ENCODE measurements around the gene PHLPP1.

PHLPP1 gene

DNA sequence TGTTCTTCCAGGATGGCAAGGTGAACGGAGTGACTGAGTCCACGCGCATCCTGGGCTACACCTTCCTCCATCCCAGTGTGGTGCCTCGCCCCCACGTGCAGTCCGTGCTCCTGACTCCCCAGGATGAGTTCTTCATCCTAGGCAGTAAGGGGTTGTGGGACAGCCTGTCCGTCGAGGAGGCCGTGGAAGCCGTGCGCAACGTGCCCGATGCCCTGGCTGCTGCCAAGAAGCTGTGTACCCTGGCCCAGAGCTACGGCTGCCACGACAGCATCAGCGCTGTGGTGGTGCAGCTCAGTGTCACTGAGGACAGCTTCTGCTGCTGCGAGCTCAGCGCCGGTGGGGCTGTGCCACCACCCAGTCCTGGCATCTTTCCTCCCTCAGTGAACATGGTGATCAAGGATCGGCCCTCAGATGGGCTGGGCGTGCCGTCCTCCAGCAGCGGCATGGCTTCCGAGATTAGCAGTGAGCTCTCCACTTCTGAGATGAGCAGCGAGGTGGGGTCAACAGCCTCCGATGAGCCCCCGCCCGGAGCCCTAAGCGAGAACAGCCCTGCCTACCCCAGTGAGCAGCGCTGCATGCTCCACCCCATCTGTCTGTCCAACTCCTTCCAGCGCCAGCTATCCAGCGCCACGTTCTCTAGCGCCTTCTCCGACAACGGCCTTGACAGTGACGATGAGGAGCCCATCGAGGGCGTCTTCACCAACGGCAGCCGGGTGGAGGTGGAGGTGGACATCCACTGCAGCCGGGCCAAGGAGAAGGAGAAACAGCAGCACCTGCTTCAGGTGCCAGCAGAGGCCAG is 263.1 kb downstream of the PHLPP1 start:
- H3K36me3 ChIP-seq (ENCODE audit: low read depth) = peaks cover 6% of the 10 kb centered on the region
- no peaks in the 10 kb centered on the region for H3K9me3 ChIP-seq (ENCODE audit: severe bottlenecking)
- no peak overlapping the region for H3K4me3 ChIP-seq (ENCODE audit: severe bottlenecking)
- DNase-seq (ENCODE audit: low spot score) (no peak), ATAC-seq (ENCODE audit: low read depth) (no peak)
- H3K4me1 ChIP-seq (ENCODE audit: insufficient read depth, poor library complexity, severe bottlenecking) = no peaks in the 10 kb centered on the region
- no peak for TF ChIP-seq CTCF (IDR thresholded peaks at IDR 0.05; ENCODE audit: poor library complexity, severe bottlenecking)
- H3K27ac ChIP-seq (ENCODE audit: poor library complexity, severe bottlenecking) = no peak overlapping the region
- H3K27me3 ChIP-seq (ENCODE audit: insufficient read depth, poor library complexity, severe bottlenecking) = no peaks in the 10 kb centered on the region

- no peak for DNase-seq (ENCODE audit: low spot score)
- H3K4me1 ChIP-seq (ENCODE audit: insufficient read depth, poor library complexity, severe bottlenecking) = no peaks in the 10 kb centered on the region
These were observed 263.8 kb downstream of the PHLPP1 start for GRCh38 chr18:62979176-62979575.

GRCh38 chr18:62979900-62980299 is 264.6 kb downstream of the PHLPP1 start:
- H3K9me3 ChIP-seq (ENCODE audit: severe bottlenecking) = no peaks in the 10 kb centered on the region
- DNase-seq (ENCODE audit: low spot score) (no peak), ATAC-seq (ENCODE audit: low read depth) (no peak)
- H3K4me1 ChIP-seq (ENCODE audit: insufficient read depth, poor library complexity, severe bottlenecking) = no peaks in the 10 kb centered on the region
- H3K4me3 ChIP-seq (ENCODE audit: severe bottlenecking) = no peak overlapping the region
- H3K27ac ChIP-seq (ENCODE audit: poor library complexity, severe bottlenecking) = no peak overlapping the region
- H3K27me3 ChIP-seq (ENCODE audit: insufficient read depth, poor library complexity, severe bottlenecking) = no peaks in the 10 kb centered on the region
- TF ChIP-seq CTCF (IDR thresholded peaks at IDR 0.05; ENCODE audit: poor library complexity, severe bottlenecking) = no peak
- peaks cover 6% of the 10 kb centered on the region for H3K36me3 ChIP-seq (ENCODE audit: low read depth)

More at GRCh38 chr18:62979176-62979575, 263.8 kb downstream of the PHLPP1 start:
- ATAC-seq (ENCODE audit: low read depth) = peak; percentile 51; the same call in 1 of the 3 replicates
- no peaks in the 10 kb centered on the region for H3K9me3 ChIP-seq (ENCODE audit: severe bottlenecking)
- no peak overlapping the region for H3K4me3 ChIP-seq (ENCODE audit: severe bottlenecking)
- no peak for TF ChIP-seq CTCF (IDR thresholded peaks at IDR 0.05; ENCODE audit: poor library complexity, severe bottlenecking)
- peaks cover 6% of the 10 kb centered on the region for H3K36me3 ChIP-seq (ENCODE audit: low read depth)
- H3K27ac ChIP-seq (ENCODE audit: poor library complexity, severe bottlenecking) = no peak overlapping the region
- H3K27me3 ChIP-seq (ENCODE audit: insufficient read depth, poor library complexity, severe bottlenecking) = no peaks in the 10 kb centered on the region

DNA sequence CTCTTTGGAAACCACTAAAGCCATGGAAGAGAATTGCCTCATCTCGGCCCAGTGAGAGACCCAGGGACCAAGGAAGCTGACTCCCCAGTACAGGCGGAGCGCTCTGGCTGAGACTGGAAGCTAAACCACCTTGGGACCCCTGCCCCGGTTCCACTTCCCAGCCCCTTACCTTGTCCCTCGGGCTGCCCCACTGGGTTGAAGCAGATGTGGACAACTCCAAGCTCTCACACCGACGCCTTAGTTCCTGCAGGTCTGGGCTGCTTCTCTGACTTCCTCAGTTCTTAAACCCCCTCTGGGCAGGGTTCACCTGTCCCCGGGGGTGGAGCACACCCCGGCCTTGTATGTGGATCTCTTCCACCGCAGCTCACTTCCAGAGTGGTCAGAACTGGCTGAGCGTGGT is 266.2 kb downstream of the PHLPP1 start:
- H3K4me3 ChIP-seq (ENCODE audit: severe bottlenecking) = no peak overlapping the region
- H3K36me3 ChIP-seq (ENCODE audit: low read depth) = peaks cover 6% of the 10 kb centered on the region
- H3K4me1 ChIP-seq (ENCODE audit: insufficient read depth, poor library complexity, severe bottlenecking) = no peaks in the 10 kb centered on the region
- no peak for ATAC-seq (ENCODE audit: low read depth)
- no peak for DNase-seq (ENCODE audit: low spot score)
- no peak overlapping the region for H3K27ac ChIP-seq (ENCODE audit: poor library complexity, severe bottlenecking)
- H3K27me3 ChIP-seq (ENCODE audit: insufficient read depth, poor library complexity, severe bottlenecking) = no peaks in the 10 kb centered on the region
- no peaks in the 10 kb centered on the region for H3K9me3 ChIP-seq (ENCODE audit: severe bottlenecking)
- no peak for TF ChIP-seq CTCF (IDR thresholded peaks at IDR 0.05; ENCODE audit: poor library complexity, severe bottlenecking)

- Histone ChIP-seq H3K9me3 (ENCODE audit: severe bottlenecking) (no peaks in the 10 kb centered on the region), H3K27me3 (ENCODE audit: insufficient read depth, poor library complexity, severe bottlenecking) (no peaks in the 10 kb centered on the region), H3K36me3 (ENCODE audit: low read depth) (peaks cover 6% of the 10 kb centered on the region), H3K27ac (ENCODE audit: poor library complexity, severe bottlenecking) (no peak overlapping the region), H3K4me3 (ENCODE audit: severe bottlenecking) (no peak overlapping the region), H3K4me1 (ENCODE audit: insufficient read depth, poor library complexity, severe bottlenecking) (no peaks in the 10 kb centered on the region)
- TF ChIP-seq CTCF (IDR thresholded peaks at IDR 0.05; ENCODE audit: poor library complexity, severe bottlenecking) = peak; percentile 75
- DNase-seq (ENCODE audit: low spot score) = no peak
- no peak for ATAC-seq (ENCODE audit: low read depth)
These were observed 267.4 kb downstream of the PHLPP1 start for GRCh38 chr18:62982600-62983251.
